Heart right ventricle (tissue), 16 donors: ENCODE measurements around the gene CMIP. TPM values are rescaled to one million over a fixed set of nuclear protein-coding genes. Genes with fewer than 3 reads are reported as not detected.

Experiments used
- ATAC-seq, 8 donors: fragments of 200-7000 bp; cut with Tn5 transposase; one replicate each; pipeline ENCODE4 v1.9.1; 2020; ENCODE audit warnings: mild to moderate bottlenecking in 8 of 8, moderate library complexity in 8 of 8, moderate number of reproducible peaks in 1 of 8
- DNase-seq, 2 donors: peaks; one replicate each; pipeline ENCODE4 v3.0.0-alpha.2; 2020
- H3K27ac ChIP-seq, 10 donors: fragments of 200-600 bp; sonication (generic) in 2 of 10; one replicate each; pipeline versions ENCODE4 v1.5.0 to v1.8.0; 2020 to 2022; ENCODE audit warnings: mild to moderate bottlenecking in 3 of 10
- H3K27me3 ChIP-seq, 7 donors: fragments of 200-600 bp; one replicate each; pipeline ENCODE4 v1.8.0; 2021 to 2022; ENCODE audit warnings: mild to moderate bottlenecking in 2 of 7
- H3K36me3 ChIP-seq, 9 donors: fragments of 200-600 bp; sonication (generic) in 1 of 9; one replicate each; pipeline versions ENCODE4 v1.5.0 to v1.8.0; 2020 to 2022; ENCODE audit warnings: mild to moderate bottlenecking in 2 of 9
- H3K4me1 ChIP-seq, 9 donors: fragments of 200-600 bp; sonication (generic) in 1 of 9; one replicate each; pipeline versions ENCODE4 v1.5.0 to v1.8.0; 2020 to 2022; ENCODE audit warnings: mild to moderate bottlenecking in 4 of 9
- H3K4me3 ChIP-seq, 10 donors: fragments of 200-600 bp; sonication (generic) in 2 of 10; one replicate each; pipeline versions ENCODE4 v1.5.0 to v1.8.0; 2020 to 2022; ENCODE audit warnings: mild to moderate bottlenecking in 7 of 10, moderate library complexity in 2 of 10
- H3K9me3 ChIP-seq, 11 donors: fragments of 200-600 bp in 10 of 11; sonication (generic) in 2 of 11; one replicate each; pipeline versions ENCODE4 v1.5.0 to v1.8.0; 2013 to 2022; ENCODE audit warnings: mild to moderate bottlenecking in 2 of 11, control low read depth in 1 of 11, moderate library complexity in 1 of 11
- CTCF ChIP-seq, 9 donors: fragments of 200-600 bp; sonication (generic) in 2 of 9; IDR thresholded peaks; one replicate each; pipeline versions ENCODE4 v1.5.0 to v1.8.0; 2021 to 2022; ENCODE audit warnings: antibody characterized with exemption in 9 of 9, mild to moderate bottlenecking in 5 of 9, moderate library complexity in 1 of 9
- WGBS, 2 donors: extraction: QIAGEN DNeasy Blood & Tissue Kit; methylation state at CpG; one replicate each; pipeline ENCODE4 v1.1.7; 2013; ENCODE audit warnings: inconsistent platforms in 1 of 2; 5-methylcytosine and 5-hydroxymethylcytosine counted together
- intact Hi-C, 10 donors: fragments of 100-400 bp; cut with DNase I; formaldehyde crosslinking; loops; one replicate each; pipeline versions ENCODE4 v1.11.1 to v1.14.2; 2022
- polyA plus RNA-seq, 2 donors: library from polyadenylated mRNA; stranded (reverse); fragments of 200-250 nt; gene quantifications; one replicate each; pipeline ENCODE4 v1.2.3, GENCODE V29; 2013
- total RNA-seq, 10 donors: library from RNA; stranded (reverse); fragmentation: NEBNext Ultra II Directional in 3 of 10; extraction: Animal tissue kit (Norgen Biotek cat#: 25700) in 3 of 10; gene quantifications; one replicate each; pipeline versions ENCODE4 v1.2.1 to v1.2.4, GENCODE V29; 2021 to 2023
- donor health status: Arrhythmogenic right ventricular cardiomyopathy.
- donor health status: ischemic (EF 13 %, LVEDD 7.1; RV severe dilation, severe dysfunction).
- donor health status: healthy with polysubstance abuse.
- donor health status: DM: no; HTN: yes; CAD: no.
- donor health status: DM: no; HTN: no; CAD: no.
- donor health status: ischemic (EF 25% LVEDD 6.9; RV normal size, moderate dysfunction).
- donor health status: ischemic (EF 25% LVEDD 5.7; RV mildly dilated, moderate dysfunction).
- donor health status: healthy.
- donor health status: DM: yes; HTN: yes; CAD: no.
- donor health status: Ischemic cardiomyopathy.
- donor health status: ischemic (EF 35%, LVEDD 5.7; RV mildly dilated, moderate dysfunction).
- donor health status: nonischemic (EF 11% LVEDD 7.7; RV severe dilation, severe dysfunction).
- donor health status: DM: yes; HTN: yes; CAD: no.
- donor health status: PGD.
- donor health status: ischemic (EF 29% LVEDD 5.4; RV normal size, mild dysfunction).
- donor health status: nonischemic (EF 23%, LVEDD 6.1; RV moderate dilation, normal function).

The CMIP gene
- total and polyA plus RNA-seq, 12 donors = 5.4 to 32.8 (median 13.0) TPM

GRCh38 chr16:81436386-81436785 lies 8.2 kb upstream of the CMIP start:
- DNase-seq (no peak), ATAC-seq (no peak)
- peaks cover 0 to 14% (median 0%) of the 10 kb centered on the region in 9 donors for H3K4me1 ChIP-seq
- H3K27ac ChIP-seq = no peak overlapping the region
- H3K36me3 ChIP-seq = no peaks in the 10 kb centered on the region
- peaks cover 0 to 6% (median 0%) of the 10 kb centered on the region in 7 donors for H3K27me3 ChIP-seq
- H3K4me3 ChIP-seq = no peak overlapping the region
- no peaks in the 10 kb centered on the region for H3K9me3 ChIP-seq
- no peak for TF ChIP-seq CTCF (IDR thresholded peaks at IDR 0.05)
- 91 to 94% methylated on average over 6 of the region's 6 CpGs for WGBS, 2 donors
- intact Hi-C loops = no loop called here

GRCh38 chr16:81437865-81438264 lies 6.7 kb upstream of the CMIP start:
- Histone ChIP-seq H3K27ac (no peak overlapping the region), H3K27me3 (peaks cover 0 to 6% (median 0%) of the 10 kb centered on the region in 7 donors), H3K36me3 (no peaks in the 10 kb centered on the region), H3K4me1 (peaks cover 0 to 14% (median 0%) of the 10 kb centered on the region in 9 donors), H3K4me3 (no peak overlapping the region), H3K9me3 (no peaks in the 10 kb centered on the region)
- 56% methylated on average over 10 of the region's 10 CpGs for WGBS, 2 donors
- peak in 3 of 8 donors; percentile 40 to 56 (median 49) for ATAC-seq
- intact Hi-C loops = no loop called here
- no peak for TF ChIP-seq CTCF (IDR thresholded peaks at IDR 0.05)
- DNase-seq = no peak

- ATAC-seq (no peak), DNase-seq (no peak)
- H3K9me3 ChIP-seq = no peaks in the 10 kb centered on the region
- H3K4me3 ChIP-seq = no peak overlapping the region
- peaks cover 0 to 6% (median 0%) of the 10 kb centered on the region in 7 donors for H3K27me3 ChIP-seq
- H3K36me3 ChIP-seq = no peaks in the 10 kb centered on the region
- H3K4me1 ChIP-seq = peaks cover 0 to 22% (median 10%) of the 10 kb centered on the region in 9 donors
- WGBS, 2 donors = 76 to 80% methylated on average over 21 of the region's 21 CpGs
- no peak overlapping the region for H3K27ac ChIP-seq
- no peak for TF ChIP-seq CTCF (IDR thresholded peaks at IDR 0.05)
- intact Hi-C loops = loop anchor here in 3 of 10 donors (10.0 kb wide), 2 partner anchors 54 to 174 kb away; no protein-coding TSS in a partner anchor
Observed at GRCh38 chr16:81440888-81441761, 3.5 kb upstream of the CMIP start.

GRCh38 chr16:81442220-81442915 lies 2.2 kb upstream of the CMIP start:
- no peak overlapping the region for H3K4me3 ChIP-seq
- intact Hi-C loops = loop anchor here in 3 of 10 donors (10.0 kb wide), 2 partner anchors 52 to 172 kb away; no protein-coding TSS in a partner anchor
- peaks cover 2 to 33% (median 18%) of the 10 kb centered on the region in 9 donors for H3K4me1 ChIP-seq
- H3K36me3 ChIP-seq = no peaks in the 10 kb centered on the region
- TF ChIP-seq CTCF (IDR thresholded peaks at IDR 0.05) = no peak
- H3K27ac ChIP-seq = no peak overlapping the region
- peaks cover 0 to 6% (median 0%) of the 10 kb centered on the region in 7 donors for H3K27me3 ChIP-seq
- DNase-seq (no peak), ATAC-seq (no peak)
- WGBS, 2 donors = 71 to 73% methylated on average over 7 of the region's 7 CpGs
- H3K9me3 ChIP-seq = no peaks in the 10 kb centered on the region
